ENCODE data around the gene APOM.
A peak's percentile ranks its signal among the peaks of the same experiment; 100 is the strongest.

APOM gene

DNA sequence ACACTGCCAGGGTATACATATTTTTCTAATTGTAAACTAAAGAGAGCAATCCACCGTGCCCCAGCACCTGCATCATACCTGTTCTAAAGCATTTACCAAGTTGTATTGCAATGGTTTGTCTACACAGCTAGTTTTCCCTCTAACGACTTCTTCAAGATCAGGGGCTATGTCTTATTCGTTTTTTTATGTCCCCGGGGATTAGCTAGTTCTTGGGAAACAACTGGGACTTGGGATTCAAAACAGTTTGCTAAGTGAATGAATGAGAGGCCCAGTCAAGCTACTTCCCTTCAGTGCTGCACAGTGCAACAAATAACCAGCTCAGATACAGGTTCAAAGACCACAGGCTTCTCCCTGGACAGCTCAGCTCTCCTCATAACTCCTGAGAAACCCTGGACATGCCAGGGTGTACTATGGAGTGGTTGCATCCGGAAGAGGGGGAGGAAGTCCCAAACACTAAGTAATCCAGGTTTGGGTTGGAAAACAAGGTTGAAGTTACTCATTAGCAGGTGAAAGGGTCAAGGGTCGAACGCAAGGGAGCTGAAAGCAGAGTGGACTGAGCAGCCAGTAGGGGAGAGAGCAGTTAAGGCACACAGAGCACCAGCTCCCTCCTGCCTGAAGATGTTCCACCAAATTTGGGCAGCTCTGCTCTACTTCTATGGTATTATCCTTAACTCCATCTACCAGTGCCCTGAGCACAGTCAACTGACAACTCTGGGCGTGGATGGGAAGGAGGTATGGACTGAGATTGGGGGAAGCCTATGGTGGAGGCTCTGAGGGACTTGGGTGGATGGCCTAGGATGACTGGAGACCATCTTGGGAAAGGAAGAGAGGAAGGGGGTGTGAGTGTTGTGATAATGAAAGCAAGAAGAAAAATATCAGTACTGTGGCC is at the start of gene APOM:
APOM (plus strand) TSS at position 546 of the 889 bp plus-strand sequence; CDS start at position 619, 73 bp downstream.
- DNase-seq, result no peak

DNA sequence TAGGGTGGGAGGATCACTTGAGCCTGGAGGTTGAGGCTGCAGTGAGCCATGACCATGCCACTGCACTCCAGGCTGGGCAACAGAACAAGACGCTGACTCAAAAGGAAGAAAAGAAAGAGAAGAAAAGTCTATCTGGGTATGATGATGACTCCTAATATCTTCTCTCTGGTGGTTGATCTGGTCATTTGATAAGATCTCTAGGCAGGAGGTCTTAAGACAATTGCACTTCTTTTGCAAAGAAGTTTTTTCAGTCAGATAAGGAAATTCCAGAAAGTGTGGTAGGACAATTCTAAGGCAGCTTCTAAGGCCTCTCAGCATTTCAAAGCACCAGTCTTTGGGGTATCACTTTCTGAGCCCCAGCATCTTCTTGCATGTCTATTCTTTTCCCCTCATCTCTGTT is 48.4 kb upstream of the APOM start:
- DNase-seq, result no peak

DNA sequence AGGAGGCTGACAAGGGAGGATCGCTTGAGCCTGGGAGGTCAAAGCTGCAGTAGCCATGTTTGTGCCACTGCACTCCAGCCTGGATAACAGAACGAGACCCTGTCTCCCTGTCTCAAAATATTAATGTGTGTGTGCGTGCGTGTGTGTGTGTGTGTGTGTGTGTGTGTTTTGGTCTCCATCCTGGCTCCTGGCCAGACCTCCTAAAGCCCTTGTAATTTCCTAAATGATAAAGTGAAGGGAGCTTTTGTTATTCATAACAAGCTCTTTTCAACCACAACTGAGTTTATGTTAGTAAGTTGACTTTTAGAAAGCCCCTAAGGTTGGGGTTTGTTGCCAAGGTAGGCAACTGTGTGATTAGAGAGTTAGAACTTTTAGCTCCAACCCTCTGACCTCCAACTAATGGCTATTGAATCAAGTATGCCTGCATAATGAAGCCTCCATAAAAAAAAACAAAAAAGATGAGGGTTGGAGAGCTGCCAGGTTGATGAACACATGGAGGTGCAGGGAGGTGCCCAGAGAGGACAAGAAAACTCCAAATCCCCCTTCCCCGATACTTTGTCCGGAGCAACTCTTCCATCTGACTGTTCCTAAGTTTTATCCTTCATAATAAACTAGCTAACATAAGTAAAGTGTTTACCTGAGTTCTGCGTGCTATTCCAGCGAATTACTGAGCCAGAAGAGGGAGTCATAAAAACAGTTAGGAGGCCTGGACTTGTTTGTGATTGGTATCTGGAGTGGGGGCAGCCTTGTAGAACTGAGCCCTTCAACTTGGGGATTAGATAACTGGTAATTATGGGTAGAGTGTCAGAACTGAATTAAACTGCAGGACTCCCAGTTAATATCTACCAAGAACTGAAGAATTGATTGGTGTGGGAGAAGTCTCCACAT is 45.9 kb upstream of the APOM start:
- peak in 2 of 3 experiments; percentile 54 to 78 for DNase-seq

GRCh38 chr6:31610968-31611367 is 44.7 kb upstream of the APOM start:
- DNase-seq, result no peak

DNA sequence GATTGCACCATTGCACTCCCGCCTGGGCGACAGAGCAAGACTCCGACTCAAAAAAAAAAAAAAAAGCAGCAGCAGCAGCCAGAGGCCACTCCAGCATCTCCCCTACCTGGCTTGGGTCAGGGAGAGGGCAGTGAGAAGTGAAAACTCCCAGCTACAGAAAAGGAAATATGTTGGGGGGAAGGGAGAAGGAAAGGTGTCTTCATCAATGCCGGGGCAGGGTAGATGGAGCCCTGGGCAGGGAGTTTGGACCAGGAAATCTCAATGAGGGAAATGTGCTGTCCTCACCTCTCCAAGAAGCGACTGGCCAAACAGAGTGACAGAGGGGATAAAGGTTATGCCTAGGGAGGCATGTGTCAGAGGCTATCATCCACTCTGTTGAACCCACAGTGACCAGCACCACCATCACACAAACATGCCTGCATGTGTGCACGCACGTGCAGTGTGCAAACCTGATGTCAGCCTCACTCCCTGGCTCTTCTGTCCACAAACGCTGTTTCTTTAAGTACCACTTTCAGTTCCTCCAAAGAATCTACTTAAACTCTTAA is 41.5 kb upstream of the APOM start:
- no peak for DNase-seq

- DNase-seq, result no peak
Observed at GRCh38 chr6:31614684-31615578, 40.8 kb upstream of the APOM start, which contains the start of gene AIF1. Gene AIF1, plus strand, starts transcription at chr6:31615234. Its CDS starts 96 bp downstream, at chr6:31615330.

DNA sequence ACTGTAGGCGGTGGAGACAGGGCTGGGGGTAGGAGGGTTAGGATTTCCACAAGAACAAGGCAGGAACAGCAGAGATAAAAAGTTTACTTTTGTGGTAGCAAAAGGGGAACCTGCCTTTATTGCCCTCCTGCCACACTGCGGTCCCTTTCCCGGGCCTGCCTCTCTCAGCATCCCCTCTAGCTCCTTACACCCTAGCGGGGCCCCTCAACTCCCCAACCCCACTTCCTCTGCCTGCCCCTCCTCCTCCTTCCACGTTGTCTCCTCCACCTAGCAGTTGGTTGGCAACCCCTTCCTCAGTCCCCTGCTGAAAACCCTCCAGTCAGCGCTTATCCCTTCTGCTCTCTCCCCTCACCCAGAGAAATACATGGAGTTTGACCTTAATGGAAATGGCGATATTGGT is 39.9 kb upstream of the APOM start:
- DNase-seq, result no peak

DNA sequence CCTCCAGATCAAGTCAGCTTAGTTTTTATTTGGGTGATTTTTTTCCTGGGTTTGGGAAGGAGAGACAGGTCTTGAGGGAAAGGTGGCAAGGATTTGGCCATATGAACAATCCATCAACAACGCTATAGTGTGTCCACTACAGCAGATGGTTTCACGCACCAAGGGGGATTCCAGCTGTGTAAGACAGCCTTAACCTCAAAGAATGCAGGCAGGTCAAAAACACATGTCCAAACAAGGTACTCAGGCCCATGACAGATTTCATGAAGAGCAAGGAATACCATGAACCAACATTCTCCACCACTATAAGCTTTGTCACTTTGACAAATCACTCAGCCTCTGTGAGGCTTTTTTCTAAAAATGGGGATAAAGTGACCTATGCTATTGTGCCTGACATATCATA is 38.7 kb upstream of the APOM start:
- DNase-seq, result no peak

- DNase-seq, result peak; percentile 99 to 100 (median 99)
Observed at GRCh38 chr6:31619805-31620585, 35.7 kb upstream of the APOM start.

GRCh38 chr6:31620586-31621319 is 34.9 kb upstream of the APOM start, which contains the start of gene PRRC2A:
Gene PRRC2A, plus strand, starts transcription at chr6:31620715. Its CDS starts 2,075 bp downstream, at chr6:31622790.
- DNase-seq, result peak; percentile 91 to 100 (median 99)

- DNase-seq, result peak in 1 of 3 experiments; percentile 56
Observed at GRCh38 chr6:31621320-31621939, 34.3 kb upstream of the APOM start.

- no peak for DNase-seq
Observed at GRCh38 chr6:31621991-31622390, 33.7 kb upstream of the APOM start.

DNA sequence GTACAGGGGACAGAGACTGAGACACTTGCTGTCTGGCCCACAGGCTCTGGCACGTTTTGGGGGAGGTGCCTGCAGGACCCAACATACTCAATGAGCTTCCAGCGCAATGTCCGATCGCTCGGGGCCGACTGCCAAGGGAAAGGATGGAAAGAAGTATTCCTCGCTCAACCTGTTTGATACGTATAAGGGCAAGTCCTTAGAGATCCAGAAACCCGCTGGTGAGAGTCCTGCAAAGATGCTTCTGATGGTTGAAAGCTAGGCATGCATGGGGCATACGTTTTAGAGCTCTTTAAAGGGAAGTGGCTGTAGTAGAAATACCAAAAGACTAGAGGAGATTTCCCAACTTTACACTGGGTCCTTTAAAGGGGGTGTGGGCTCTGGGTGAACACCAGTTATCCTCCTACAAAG is 33.0 kb upstream of the APOM start:
- DNase-seq, result no peak

DNA sequence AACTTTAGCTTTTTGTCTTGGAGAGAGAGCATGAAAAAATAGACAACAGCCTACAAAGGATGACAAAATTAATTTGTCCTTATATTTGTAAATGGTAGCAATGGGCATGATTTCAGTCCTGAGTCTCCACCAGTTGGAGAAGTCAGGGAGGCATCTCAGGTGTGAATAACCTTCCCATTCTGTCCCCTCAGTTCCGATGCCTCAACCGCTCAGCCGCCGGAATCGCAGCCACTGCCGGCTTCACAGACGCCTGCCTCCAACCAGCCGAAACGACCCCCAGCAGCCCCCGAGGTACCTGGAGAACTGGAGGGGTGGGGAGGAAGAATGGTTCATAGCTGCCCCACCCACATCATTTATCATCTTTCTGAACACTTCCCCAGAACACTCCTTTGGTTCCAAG is 31.6 kb upstream of the APOM start:
- no peak for DNase-seq

DNA sequence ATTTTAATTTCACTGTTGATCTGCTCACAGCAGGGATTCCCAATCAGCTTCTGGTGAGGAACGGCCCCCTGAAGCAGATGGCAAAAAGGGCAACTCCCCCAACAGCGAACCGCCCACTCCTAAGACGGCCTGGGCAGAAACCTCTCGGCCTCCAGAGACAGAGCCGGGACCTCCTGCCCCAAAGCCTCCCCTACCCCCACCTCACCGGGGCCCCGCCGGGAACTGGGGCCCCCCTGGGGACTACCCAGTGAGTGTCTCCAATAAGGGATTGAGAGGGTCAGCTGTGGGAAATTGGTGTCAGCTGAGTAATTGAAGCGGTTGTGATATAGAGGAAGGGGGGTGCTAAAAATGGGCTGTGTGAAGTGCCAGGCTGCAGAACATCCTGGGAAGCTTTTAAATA is 28.7 kb upstream of the APOM start:
- DNase-seq, result no peak

DNA sequence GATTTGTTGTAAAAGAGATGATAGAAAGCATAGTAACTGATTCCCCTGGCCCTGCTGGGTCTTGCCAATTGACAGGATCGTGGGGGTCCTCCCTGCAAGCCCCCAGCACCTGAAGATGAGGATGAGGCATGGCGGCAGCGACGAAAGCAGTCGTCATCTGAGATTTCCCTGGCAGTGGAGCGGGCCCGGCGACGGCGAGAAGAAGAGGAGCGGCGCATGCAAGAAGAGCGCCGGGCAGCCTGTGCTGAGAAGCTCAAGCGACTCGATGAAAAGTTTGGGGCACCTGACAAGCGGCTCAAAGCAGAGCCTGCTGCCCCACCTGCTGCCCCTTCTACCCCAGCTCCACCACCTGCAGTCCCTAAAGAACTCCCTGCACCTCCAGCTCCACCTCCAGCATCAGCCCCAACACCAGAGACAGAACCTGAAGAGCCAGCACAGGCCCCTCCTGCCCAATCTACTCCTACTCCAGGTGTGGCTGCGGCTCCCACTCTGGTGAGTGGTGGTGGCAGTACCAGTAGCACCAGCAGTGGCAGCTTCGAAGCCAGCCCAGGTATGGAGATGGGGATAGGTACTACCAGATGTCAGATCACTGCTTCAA is 27.9 kb upstream of the APOM start:
- DNase-seq, result no peak

DNA sequence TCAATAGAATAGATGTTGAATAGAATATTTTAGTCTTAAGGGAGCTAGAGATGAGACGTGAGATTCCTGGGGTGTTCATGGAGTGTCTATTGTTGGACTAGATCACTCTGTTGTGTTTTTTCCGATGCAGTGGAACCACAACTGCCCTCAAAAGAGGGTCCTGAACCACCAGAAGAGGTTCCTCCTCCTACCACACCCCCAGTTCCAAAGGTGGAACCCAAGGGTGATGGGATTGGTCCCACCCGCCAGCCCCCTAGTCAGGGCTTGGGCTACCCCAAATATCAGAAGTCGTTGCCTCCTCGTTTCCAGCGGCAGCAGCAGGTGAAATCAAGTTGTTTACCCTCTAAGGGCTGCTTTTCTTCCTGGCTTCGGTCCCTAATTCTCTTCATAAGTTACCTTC is 26.7 kb upstream of the APOM start:
- no peak for DNase-seq

GRCh38 chr6:31630177-31630934 is 25.3 kb upstream of the APOM start:
- no peak for DNase-seq

GRCh38 chr6:31631209-31631608 is 24.5 kb upstream of the APOM start:
- DNase-seq, result no peak
